GM18520 (cell line): ENCODE data around the gene ADAMTS17.
"Not testable (repeated sequence)": the region's sequence is repeated elsewhere in the genome, so short reads cannot be mapped to it uniquely, and the experiment has no call there.

Source experiments
- ATAC-seq: cut with Tn5 transposase; IDR thresholded peaks from one replicate; pipeline ENCODE4 v1.9.1; 2021; ENCODE audit not compliant: unreplicated experiment

ADAMTS17 gene

GRCh38 chr15:99983171-99983885 is 358.4 kb downstream of the ADAMTS17 start:
- no peak for ATAC-seq

- ATAC-seq, result no peak
These were observed 359.1 kb downstream of the ADAMTS17 start for GRCh38 chr15:99982662-99983061.

GRCh38 chr15:99981839-99982658 is 359.7 kb downstream of the ADAMTS17 start:
- no peak for ATAC-seq

- no peak for ATAC-seq
These were observed 360.6 kb downstream of the ADAMTS17 start for GRCh38 chr15:99981191-99981647.

GRCh38 chr15:99980752-99981151 is 361.0 kb downstream of the ADAMTS17 start:
- no peak for ATAC-seq

- not testable (repeated sequence) for ATAC-seq
These were observed 361.9 kb downstream of the ADAMTS17 start for GRCh38 chr15:99979886-99980285.

- ATAC-seq, result no peak
These were observed 362.4 kb downstream of the ADAMTS17 start for GRCh38 chr15:99979371-99979770.

GRCh38 chr15:99978426-99978825 is 363.3 kb downstream of the ADAMTS17 start:
- no peak for ATAC-seq

- ATAC-seq, result no peak
These were observed 363.8 kb downstream of the ADAMTS17 start for GRCh38 chr15:99977929-99978328.

- no peak for ATAC-seq
These were observed 364.9 kb downstream of the ADAMTS17 start for GRCh38 chr15:99976811-99977271.

- no peak for ATAC-seq
These were observed 365.8 kb downstream of the ADAMTS17 start for GRCh38 chr15:99976000-99976399.

GRCh38 chr15:99974246-99974645 is 367.5 kb downstream of the ADAMTS17 start:
- ATAC-seq, result no peak

GRCh38 chr15:99973351-99973750 is 368.4 kb downstream of the ADAMTS17 start:
- no peak for ATAC-seq

- ATAC-seq, result no peak
These were observed 370.8 kb downstream of the ADAMTS17 start for GRCh38 chr15:99970891-99971430.

GRCh38 chr15:99969261-99969920 is 372.4 kb downstream of the ADAMTS17 start:
- ATAC-seq, result no peak

- no peak for ATAC-seq
These were observed 373.9 kb downstream of the ADAMTS17 start for GRCh38 chr15:99967841-99968371.

GRCh38 chr15:99966815-99967214 is 375.0 kb downstream of the ADAMTS17 start:
- no peak for ATAC-seq

- no peak for ATAC-seq
These were observed 376.4 kb downstream of the ADAMTS17 start for GRCh38 chr15:99965376-99965775.

- ATAC-seq, result no peak
These were observed 377.8 kb downstream of the ADAMTS17 start for GRCh38 chr15:99963976-99964375.

GRCh38 chr15:99963096-99963825 is 378.5 kb downstream of the ADAMTS17 start:
- ATAC-seq, result no peak
